Measurements from ENCODE around the gene SPAG6. TPM values are rescaled to one million over a fixed set of nuclear protein-coding genes. Genes with fewer than 3 reads are reported as not detected.

SPAG6 gene
- total and polyA plus RNA-seq, 8 donors, result 0.08 to 1.3 (median 0.41) TPM; not detected in 1

GRCh38 chr10:22343731-22344130 is 1.6 kb upstream of the SPAG6 start:
- intact Hi-C loops (cut with DNase I), result no loop called here
- Histone ChIP-seq H3K36me3 (no peaks in the 10 kb centered on the region), H3K4me1 (peaks cover 0 to 11% (median 4%) of the 10 kb centered on the region in 3 donors), H3K27me3 (peaks cover 0 to 74% (median 42%) of the 10 kb centered on the region in 4 donors), H3K9me3 (no peaks in the 10 kb centered on the region), H3K27ac (no peak overlapping the region), H3K4me3 (no peak overlapping the region)
- FAIRE-seq, result no peak
- no peak for DNase-seq
- WGBS, 2 donors, result 12 to 15% methylated on average over 3 of the region's 3 CpGs
- no peak for ATAC-seq
- TF ChIP-seq, protein P1, sequence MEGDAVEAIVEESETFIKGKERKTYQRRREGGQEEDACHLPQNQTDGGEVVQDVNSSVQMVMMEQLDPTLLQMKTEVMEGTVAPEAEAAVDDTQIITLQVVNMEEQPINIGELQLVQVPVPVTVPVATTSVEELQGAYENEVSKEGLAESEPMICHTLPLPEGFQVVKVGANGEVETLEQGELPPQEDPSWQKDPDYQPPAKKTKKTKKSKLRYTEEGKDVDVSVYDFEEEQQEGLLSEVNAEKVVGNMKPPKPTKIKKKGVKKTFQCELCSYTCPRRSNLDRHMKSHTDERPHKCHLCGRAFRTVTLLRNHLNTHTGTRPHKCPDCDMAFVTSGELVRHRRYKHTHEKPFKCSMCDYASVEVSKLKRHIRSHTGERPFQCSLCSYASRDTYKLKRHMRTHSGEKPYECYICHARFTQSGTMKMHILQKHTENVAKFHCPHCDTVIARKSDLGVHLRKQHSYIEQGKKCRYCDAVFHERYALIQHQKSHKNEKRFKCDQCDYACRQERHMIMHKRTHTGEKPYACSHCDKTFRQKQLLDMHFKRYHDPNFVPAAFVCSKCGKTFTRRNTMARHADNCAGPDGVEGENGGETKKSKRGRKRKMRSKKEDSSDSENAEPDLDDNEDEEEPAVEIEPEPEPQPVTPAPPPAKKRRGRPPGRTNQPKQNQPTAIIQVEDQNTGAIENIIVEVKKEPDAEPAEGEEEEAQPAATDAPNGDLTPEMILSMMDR (IDR thresholded peaks at IDR 0.05), result no peak

- DNase-seq, result no peak
Observed at GRCh38 chr10:22344249-22344648, 1.0 kb upstream of the SPAG6 start.

DNA sequence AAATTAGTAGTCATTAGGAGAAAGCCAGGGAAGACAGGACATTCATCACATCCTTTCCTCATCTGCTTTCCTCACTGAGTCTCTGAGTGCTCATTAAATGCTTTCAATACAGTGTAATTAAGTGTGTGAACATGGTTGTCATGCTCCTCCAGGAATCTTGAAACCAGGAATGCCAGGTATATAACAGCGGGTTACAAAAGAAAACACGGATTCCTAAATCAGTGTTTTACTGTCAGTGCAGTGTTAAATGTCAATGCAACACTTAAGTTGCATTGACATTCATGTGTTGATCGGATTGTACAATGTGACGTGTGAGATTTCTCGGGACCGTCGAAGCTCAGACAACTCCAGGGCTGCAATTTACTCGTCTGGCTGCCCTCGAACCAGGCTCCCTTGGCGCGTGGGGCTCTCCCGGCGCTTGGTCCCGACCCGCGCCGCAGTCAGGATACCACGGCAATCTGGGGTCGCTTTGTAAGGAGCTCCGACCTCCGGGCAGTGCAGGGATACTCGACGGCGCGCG is 455 bp upstream of the SPAG6 start:
- Histone ChIP-seq H3K9me3 (no peaks in the 10 kb centered on the region), H3K4me1 (peaks cover 0 to 5% (median under 1%) of the 10 kb centered on the region in 3 donors), H3K27me3 (peaks cover 0 to 64% (median 38%) of the 10 kb centered on the region in 4 donors), H3K36me3 (no peaks in the 10 kb centered on the region), H3K27ac (no peak overlapping the region), H3K4me3 (peak overlapping the region in 1 of 4 donors; percentile 35)
- FAIRE-seq (no peak), ATAC-seq (no peak), DNase-seq (no peak)
- intact Hi-C loops (cut with DNase I), result no loop called here
- WGBS, 2 donors, result 13 to 14% methylated on average over 26 of the region's 26 CpGs
- TF ChIP-seq, protein P1 (IDR thresholded peaks at IDR 0.05), result no peak

More at GRCh38 chr10:22344249-22344648, 1.0 kb upstream of the SPAG6 start:
- 49 to 58% methylated on average over 1 of the region's 1 CpG for WGBS, 2 donors
- H3K36me3 ChIP-seq, result no peaks in the 10 kb centered on the region
- no peak overlapping the region for H3K4me3 ChIP-seq
- TF ChIP-seq, protein P1 (IDR thresholded peaks at IDR 0.05), result no peak
- intact Hi-C loops (cut with DNase I), result no loop called here
- H3K27me3 ChIP-seq, result peaks cover 0 to 69% (median 39%) of the 10 kb centered on the region in 4 donors
- ATAC-seq, result no peak
- no peak for FAIRE-seq
- no peaks in the 10 kb centered on the region for H3K9me3 ChIP-seq
- no peak overlapping the region for H3K27ac ChIP-seq
- peaks cover 0 to 11% (median 4%) of the 10 kb centered on the region in 3 donors for H3K4me1 ChIP-seq

DNA sequence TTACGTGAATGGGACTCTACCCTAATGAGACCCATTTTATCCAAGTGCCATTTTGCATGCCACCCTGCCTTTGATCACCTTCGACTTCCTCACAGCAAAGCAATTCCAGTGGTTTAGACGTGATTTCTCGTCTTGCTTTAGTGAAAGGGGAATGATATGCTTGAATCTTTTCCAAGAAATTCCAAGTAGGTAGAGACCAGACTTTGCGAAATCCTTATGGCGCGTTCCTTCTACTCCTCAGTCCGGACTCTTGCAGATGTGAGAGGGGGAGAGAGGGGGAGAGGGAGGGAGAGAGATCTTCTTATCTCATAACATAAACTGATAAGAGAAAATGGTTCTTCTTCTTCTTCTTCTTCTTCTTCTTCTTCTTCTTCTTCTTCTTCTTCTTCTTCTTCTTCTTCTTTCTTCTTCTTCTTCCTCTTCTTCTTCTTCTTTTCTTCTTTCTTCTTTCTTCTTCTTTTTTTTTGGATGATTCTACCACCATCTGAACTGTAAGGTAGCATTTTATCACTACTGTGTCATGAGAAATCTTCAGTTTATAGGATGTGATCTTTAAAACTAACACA is 883 bp downstream of the SPAG6 start:
- Histone ChIP-seq H3K27me3 (peaks cover 0 to 64% (median 38%) of the 10 kb centered on the region in 4 donors), H3K4me1 (peaks cover 0 to 4% (median 0%) of the 10 kb centered on the region in 3 donors), H3K9me3 (no peaks in the 10 kb centered on the region), H3K4me3 (no peak overlapping the region), H3K36me3 (no peaks in the 10 kb centered on the region), H3K27ac (no peak overlapping the region)
- FAIRE-seq (no peak), ATAC-seq (no peak), DNase-seq (no peak)
- WGBS, 2 donors, result 40 to 43% methylated on average over 8 of the region's 8 CpGs
- TF ChIP-seq, protein P1 (IDR thresholded peaks at IDR 0.05), result no peak
- intact Hi-C loops (cut with DNase I), result no loop called here

DNA sequence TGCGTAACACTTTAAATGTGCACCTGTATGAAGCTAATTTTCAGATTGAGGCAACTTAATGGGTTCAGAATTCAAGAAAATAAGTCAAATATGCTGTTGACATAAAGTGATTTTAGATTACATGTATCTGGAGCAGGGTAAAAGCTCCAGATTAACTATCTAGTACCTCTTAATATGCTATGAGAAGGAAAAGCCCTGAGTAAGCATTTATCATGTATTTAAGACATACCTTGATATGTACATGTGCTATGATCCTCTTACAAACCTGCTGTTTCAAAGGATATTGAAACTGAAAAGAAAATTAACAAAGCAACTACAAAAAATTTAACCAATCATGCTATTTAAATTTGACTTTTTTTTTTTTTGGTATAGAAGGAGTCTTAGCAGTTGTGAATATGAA is 4.5 kb downstream of the SPAG6 start:
- Histone ChIP-seq H3K9me3 (no peaks in the 10 kb centered on the region), H3K27ac (no peak overlapping the region), H3K36me3 (no peaks in the 10 kb centered on the region), H3K27me3 (peaks cover 0 to 32% (median 13%) of the 10 kb centered on the region in 4 donors), H3K4me3 (no peak overlapping the region), H3K4me1 (no peaks in the 10 kb centered on the region)
- ATAC-seq (no peak), FAIRE-seq (no peak), DNase-seq (no peak)
- intact Hi-C loops (cut with DNase I), result no loop called here
- 88 to 97% methylated on average over 1 of the region's 1 CpG for WGBS, 2 donors
- TF ChIP-seq, protein P1 (IDR thresholded peaks at IDR 0.05), result no peak

All from pancreas (tissue), 10 donors.